Measurements from ENCODE around the gene SEC61A1. TPM values are rescaled to one million over a fixed set of nuclear protein-coding genes. Genes with fewer than 3 reads are reported as not detected.

The SEC61A1 gene
- total RNA-seq, 1 experiment from 2014 or later = 394 TPM

DNA sequence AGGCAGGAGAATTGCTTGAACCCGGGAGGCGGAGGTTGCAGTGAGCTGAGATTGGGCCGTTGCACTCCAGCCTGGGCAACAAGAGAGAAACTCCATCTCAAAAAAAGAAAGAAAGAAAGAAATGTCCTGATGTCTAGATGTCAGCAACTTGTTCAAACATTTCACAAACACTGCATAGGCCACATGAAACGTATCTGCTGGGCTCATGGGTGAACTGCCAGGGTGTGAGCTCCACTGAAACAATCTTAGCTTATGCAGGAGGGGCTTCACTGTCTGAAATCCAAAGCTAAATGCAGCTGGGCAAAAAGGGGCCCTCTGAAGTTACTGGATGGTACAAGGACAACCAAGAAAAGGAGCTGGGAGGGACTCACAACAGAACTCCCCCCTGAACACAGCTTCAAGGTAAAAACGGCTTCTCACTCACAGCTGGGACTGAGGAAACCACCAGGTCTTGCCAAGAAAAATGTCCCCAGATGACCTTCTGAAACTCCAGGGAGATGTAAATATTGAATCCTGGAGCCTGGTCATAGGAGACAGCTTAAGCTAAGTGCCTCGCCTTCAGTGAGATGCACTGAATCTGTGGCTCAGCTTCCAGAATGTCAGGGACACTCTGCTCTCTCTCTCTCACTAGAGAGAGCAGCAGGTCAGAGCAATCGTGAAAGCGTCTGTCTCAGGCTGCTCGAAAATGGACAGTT lies 31.9 kb downstream of the SEC61A1 start:
- BruUV-seq (replicated peaks) = no TSS peak
- DNase-seq = no peak
- no peak overlapping the region for H3K27ac Mint-ChIP-seq (ENCODE audit: unreplicated experiment)
- intact Hi-C loops (cut with micrococcal nuclease; ENCODE audit: unreplicated experiment) = no loop called here
- H3K4me1 Mint-ChIP-seq (ENCODE audit: low read depth, unreplicated experiment) = peaks cover 31% of the 10 kb centered on the region
- no peaks in the 10 kb centered on the region for H3K9me3 Mint-ChIP-seq (ENCODE audit: low read depth, unreplicated experiment)
- CTCF ChIA-PET = interaction anchor here (1.4 kb wide), 1 partner anchor 10 kb away, joined by 4 read pairs; no protein-coding TSS in a partner anchor
- TF ChIP-seq, protein P1, sequence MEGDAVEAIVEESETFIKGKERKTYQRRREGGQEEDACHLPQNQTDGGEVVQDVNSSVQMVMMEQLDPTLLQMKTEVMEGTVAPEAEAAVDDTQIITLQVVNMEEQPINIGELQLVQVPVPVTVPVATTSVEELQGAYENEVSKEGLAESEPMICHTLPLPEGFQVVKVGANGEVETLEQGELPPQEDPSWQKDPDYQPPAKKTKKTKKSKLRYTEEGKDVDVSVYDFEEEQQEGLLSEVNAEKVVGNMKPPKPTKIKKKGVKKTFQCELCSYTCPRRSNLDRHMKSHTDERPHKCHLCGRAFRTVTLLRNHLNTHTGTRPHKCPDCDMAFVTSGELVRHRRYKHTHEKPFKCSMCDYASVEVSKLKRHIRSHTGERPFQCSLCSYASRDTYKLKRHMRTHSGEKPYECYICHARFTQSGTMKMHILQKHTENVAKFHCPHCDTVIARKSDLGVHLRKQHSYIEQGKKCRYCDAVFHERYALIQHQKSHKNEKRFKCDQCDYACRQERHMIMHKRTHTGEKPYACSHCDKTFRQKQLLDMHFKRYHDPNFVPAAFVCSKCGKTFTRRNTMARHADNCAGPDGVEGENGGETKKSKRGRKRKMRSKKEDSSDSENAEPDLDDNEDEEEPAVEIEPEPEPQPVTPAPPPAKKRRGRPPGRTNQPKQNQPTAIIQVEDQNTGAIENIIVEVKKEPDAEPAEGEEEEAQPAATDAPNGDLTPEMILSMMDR (IDR thresholded peaks at IDR 0.05; ENCODE audit: unreplicated experiment) = no peak
- H3K36me3 Mint-ChIP-seq (ENCODE audit: insufficient read depth, unreplicated experiment) = peaks cover 66% of the 10 kb centered on the region
- H3K27me3 Mint-ChIP-seq (ENCODE audit: unreplicated experiment) = no peaks in the 10 kb centered on the region
- H3K4me3 Mint-ChIP-seq (ENCODE audit: low read depth, unreplicated experiment) = no peak overlapping the region

GRCh38 chr3:128084675-128085021 lies 32.4 kb downstream of the SEC61A1 start:
- TF ChIP-seq, protein P1 (IDR thresholded peaks at IDR 0.05; ENCODE audit: unreplicated experiment) = no peak
- Mint-ChIP-seq H3K4me1 (ENCODE audit: low read depth, unreplicated experiment) (peaks cover 31% of the 10 kb centered on the region), H3K27me3 (ENCODE audit: unreplicated experiment) (no peaks in the 10 kb centered on the region), H3K4me3 (ENCODE audit: low read depth, unreplicated experiment) (no peak overlapping the region), H3K9me3 (ENCODE audit: low read depth, unreplicated experiment) (no peaks in the 10 kb centered on the region), H3K27ac (ENCODE audit: unreplicated experiment) (no peak overlapping the region), H3K36me3 (ENCODE audit: insufficient read depth, unreplicated experiment) (peaks cover 65% of the 10 kb centered on the region)
- CTCF ChIA-PET = interaction anchor here (0.6 to 1.4 kb wide), 2 partner anchors 9 to 46 kb away, joined by 3 to 4 read pairs; no protein-coding TSS in a partner anchor
- intact Hi-C loops (cut with micrococcal nuclease; ENCODE audit: unreplicated experiment) = no loop called here
- BruUV-seq (replicated peaks) = no TSS peak
- no peak for DNase-seq

DNA sequence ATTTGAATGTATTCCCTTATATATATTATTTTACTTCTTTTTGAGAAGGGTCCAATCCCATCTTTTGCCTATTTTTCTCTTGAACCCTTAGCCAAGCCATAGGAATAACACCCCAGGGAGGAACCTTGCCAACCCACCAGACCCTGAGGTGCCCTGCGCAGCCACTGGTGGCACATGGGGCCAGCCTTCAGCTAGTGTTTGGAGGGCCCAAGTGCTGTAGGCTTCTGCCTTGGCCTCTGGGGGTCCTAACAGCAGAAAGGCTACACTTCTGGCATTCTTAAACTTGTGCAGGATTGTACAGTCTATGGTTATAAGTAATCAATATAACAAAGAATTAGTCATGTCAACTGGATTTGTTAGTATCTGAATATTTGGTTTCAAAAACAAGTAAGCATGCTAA lies 36.9 kb downstream of the SEC61A1 start:
- Mint-ChIP-seq H3K4me1 (ENCODE audit: low read depth, unreplicated experiment) (no peaks in the 10 kb centered on the region), H3K27ac (ENCODE audit: unreplicated experiment) (no peak overlapping the region), H3K36me3 (ENCODE audit: insufficient read depth, unreplicated experiment) (peaks cover 45% of the 10 kb centered on the region), H3K27me3 (ENCODE audit: unreplicated experiment) (no peaks in the 10 kb centered on the region), H3K4me3 (ENCODE audit: low read depth, unreplicated experiment) (no peak overlapping the region), H3K9me3 (ENCODE audit: low read depth, unreplicated experiment) (no peaks in the 10 kb centered on the region)
- CTCF ChIA-PET = no interaction called here
- BruUV-seq (replicated peaks) = no TSS peak
- no peak for DNase-seq
- TF ChIP-seq, protein P1 (IDR thresholded peaks at IDR 0.05; ENCODE audit: unreplicated experiment) = no peak
- intact Hi-C loops (cut with micrococcal nuclease; ENCODE audit: unreplicated experiment) = no loop called here

DNA sequence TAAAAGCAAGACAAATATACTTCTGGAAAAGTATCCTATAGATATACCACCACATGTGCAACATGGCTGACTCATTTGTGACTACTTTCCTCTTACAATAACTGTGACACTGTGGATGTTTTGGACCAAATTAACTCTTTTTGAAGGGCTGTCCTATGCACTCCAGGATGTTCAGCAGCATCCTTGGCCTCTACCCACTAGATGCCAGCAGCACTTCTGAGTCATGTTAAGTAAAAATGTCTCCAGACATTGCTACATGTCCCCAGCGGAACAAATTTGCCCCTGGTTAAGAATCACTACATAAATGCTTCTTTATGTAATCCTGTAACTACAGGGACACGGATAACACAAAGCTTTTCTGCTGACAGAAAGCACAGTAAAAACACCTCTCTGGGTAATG lies 39.3 kb downstream of the SEC61A1 start:
- Mint-ChIP-seq H3K27ac (ENCODE audit: unreplicated experiment) (no peak overlapping the region), H3K4me1 (ENCODE audit: low read depth, unreplicated experiment) (no peaks in the 10 kb centered on the region), H3K27me3 (ENCODE audit: unreplicated experiment) (no peaks in the 10 kb centered on the region), H3K4me3 (ENCODE audit: low read depth, unreplicated experiment) (no peak overlapping the region), H3K9me3 (ENCODE audit: low read depth, unreplicated experiment) (no peaks in the 10 kb centered on the region), H3K36me3 (ENCODE audit: insufficient read depth, unreplicated experiment) (peaks cover 48% of the 10 kb centered on the region)
- CTCF ChIA-PET = interaction anchor here (0.5 kb wide), 1 partner anchor 45 kb away, joined by 4 read pairs; no protein-coding TSS in a partner anchor
- intact Hi-C loops (cut with micrococcal nuclease; ENCODE audit: unreplicated experiment) = loop anchor here (10.0 kb wide), 1 partner anchor 493 kb away; no protein-coding TSS in a partner anchor
- BruUV-seq (replicated peaks) = no TSS peak
- no peak for DNase-seq
- TF ChIP-seq, protein P1 (IDR thresholded peaks at IDR 0.05; ENCODE audit: unreplicated experiment) = no peak
